Measurements from ENCODE around the gene PODXL. TPM values are rescaled to one million over a fixed set of nuclear protein-coding genes. Genes with fewer than 3 reads are reported as not detected.
A peak's percentile ranks its signal among the peaks of the same experiment; 100 is the strongest.

PODXL gene
- total RNA-seq, 2 experiments from 2014 or later = 0.62 to 1.3 TPM

DNA sequence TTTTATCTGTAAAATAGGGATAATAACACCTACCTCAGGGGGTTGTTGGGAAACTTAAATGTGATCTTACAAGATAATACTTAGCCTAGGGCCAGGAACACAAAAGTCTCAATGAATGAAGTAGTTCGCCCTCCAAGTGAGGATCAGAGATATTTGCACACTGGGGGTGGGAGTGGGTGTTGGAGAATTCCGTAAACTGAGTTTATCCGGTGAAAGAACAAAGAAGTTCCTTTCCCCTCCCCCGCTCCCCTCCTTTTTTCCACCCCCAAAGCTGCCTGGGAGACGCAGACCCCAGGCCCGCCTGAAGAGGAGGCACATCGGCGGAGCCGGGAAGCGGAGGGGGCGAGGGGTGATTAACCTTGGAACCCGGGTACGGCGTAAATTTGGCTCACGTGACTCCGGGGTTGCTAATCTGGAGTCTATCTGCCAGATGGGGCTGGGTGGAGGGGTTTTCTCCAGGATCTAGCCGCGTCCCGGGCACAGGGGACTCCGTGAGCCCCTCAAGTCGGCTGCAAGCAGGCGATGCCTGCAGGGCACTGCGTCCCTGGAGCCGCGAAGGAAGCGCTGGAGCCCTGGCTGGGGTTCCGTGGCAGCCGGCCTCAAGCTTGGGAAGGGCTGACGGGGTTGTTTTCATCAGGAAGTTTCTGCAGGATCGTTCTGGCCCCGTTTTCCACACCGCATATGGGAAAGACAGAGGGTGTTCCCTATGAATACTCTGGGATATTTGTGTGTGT is 1.4 kb upstream of the PODXL start:
- no peak for DNase-seq

DNA sequence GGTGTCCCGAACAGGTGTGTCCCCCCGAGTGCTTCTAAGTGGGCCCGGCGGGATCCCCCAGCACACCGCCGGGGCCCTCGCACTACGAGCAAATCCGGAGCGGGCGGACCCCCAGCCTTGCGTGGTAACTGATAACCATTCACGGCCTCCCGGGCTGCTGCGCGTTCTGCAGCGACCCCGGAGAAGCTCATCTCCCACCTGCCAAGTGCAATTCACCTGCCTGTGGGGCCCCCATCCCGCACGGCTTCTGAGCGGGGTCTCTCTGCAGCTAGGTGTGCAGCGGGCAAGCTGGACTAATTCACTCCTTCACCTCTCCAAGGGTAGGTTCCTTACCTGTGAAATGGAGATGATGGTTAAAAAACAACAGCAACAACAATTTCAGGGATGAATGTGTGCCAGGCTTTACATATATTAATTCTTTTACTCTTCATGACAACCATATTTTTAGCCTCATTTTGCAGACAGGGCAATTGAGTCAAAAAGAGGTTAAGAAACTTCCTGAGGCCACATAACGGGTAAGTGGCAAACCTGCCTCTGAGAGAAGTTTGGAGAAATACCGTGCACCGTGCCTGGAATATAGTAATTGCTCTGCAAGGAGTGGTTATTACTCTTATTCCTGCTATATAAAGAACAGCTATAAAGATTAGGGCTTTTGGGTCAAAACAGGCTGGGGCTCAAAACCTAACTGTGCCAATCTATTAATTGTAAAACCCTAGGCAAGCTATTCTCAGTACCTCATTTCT is 652 bp upstream of the PODXL start:
- POLR2A ChIA-PET = no interaction called here
- Mint-ChIP-seq H3K27me3 (peaks cover 44% of the 10 kb centered on the region), H3K9me3 (no peaks in the 10 kb centered on the region), H3K4me1 (ENCODE audit: low read depth) (peaks cover 10% of the 10 kb centered on the region), H3K36me3 (no peaks in the 10 kb centered on the region), H3K4me3 (peak overlapping the region; percentile 53), H3K27ac (no peak overlapping the region)
- intact Hi-C loops (cut with micrococcal nuclease) = no loop called here
- CTCF ChIA-PET = interaction anchor here (1.4 kb wide), 1 partner anchor 11 kb away, joined by 6 read pairs; no protein-coding TSS in a partner anchor
- DNase-seq = no peak

More for the DNA sequence above, 1.4 kb upstream of the PODXL start:
- H3K9me3 Mint-ChIP-seq = no peaks in the 10 kb centered on the region
- intact Hi-C loops (cut with micrococcal nuclease) = no loop called here
- no peak overlapping the region for H3K4me3 Mint-ChIP-seq
- CTCF ChIA-PET = interaction anchor here (0.9 to 1.4 kb wide), 2 partner anchors 11 to 12 kb away, joined by 4 to 6 read pairs; no protein-coding TSS in a partner anchor
- H3K27ac Mint-ChIP-seq = no peak overlapping the region
- H3K36me3 Mint-ChIP-seq = no peaks in the 10 kb centered on the region
- peaks cover 40% of the 10 kb centered on the region for H3K27me3 Mint-ChIP-seq
- peaks cover 10% of the 10 kb centered on the region for H3K4me1 Mint-ChIP-seq (ENCODE audit: low read depth)
- POLR2A ChIA-PET = no interaction called here

DNA sequence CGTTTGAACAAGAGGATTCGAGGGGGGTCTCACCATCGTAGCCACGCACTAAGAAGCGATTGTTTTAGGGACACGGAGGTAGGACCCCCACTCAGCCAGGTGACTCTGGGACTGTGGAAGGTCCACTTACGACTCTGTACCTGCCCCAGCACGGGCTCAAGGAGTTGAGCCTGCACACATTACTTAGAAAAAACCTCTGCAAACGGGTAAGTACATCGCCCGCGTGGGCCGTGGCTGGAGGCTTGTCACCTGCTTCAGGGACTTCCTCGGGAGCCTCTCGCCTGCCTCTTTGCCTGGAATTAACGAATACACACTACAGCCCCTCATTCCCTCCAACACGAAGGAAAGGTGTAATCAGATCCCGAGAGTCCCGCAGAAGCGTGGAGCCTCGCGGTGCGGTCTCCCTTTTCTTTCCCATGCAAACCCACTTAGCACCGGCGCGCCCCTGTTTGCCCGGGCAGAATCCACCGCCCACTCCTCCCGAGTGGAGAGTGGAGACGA is 826 bp downstream of the PODXL start:
- Mint-ChIP-seq H3K36me3 (no peaks in the 10 kb centered on the region), H3K4me3 (peak overlapping the region; percentile 49), H3K9me3 (no peaks in the 10 kb centered on the region), H3K4me1 (ENCODE audit: low read depth) (peaks cover 10% of the 10 kb centered on the region), H3K27ac (no peak overlapping the region), H3K27me3 (peaks cover 41% of the 10 kb centered on the region)
- intact Hi-C loops (cut with micrococcal nuclease) = no loop called here
- ChIA-PET CTCF (no interaction called here), POLR2A (no interaction called here)
- DNase-seq = peak; percentile 31

DNA sequence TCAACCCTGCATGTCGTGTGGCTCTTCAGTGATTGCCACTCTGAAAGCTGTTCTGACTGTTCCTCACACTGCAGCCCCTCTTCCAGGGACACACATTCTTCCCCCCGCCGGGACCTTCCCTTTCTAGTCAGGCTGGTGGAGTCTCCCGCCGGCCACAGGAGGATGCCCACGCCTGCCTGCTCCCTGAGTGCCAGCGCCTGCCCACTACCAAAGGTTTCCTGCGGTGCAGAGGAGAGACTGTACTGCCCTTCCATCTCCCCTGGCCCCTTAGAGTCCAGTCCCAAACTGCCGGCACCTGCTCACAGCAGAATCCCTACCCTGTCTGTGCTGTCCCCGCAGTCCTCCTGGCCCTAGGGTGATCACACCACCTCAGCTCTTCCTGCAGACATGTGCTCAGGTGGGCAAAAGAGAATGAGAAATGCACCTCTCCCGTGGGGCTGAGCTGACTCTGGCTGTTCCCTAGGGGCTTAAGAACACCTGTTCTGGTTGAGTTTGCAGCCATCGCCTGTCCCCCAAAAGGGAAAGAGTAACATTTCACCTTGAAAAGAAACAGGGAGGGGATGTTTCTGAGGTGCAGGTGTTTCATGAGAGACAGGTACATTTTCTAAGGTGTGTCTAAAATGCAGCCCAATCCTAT is 1.4 kb downstream of the PODXL start:
- intact Hi-C loops (cut with micrococcal nuclease) = no loop called here
- POLR2A ChIA-PET = no interaction called here
- no peaks in the 10 kb centered on the region for H3K36me3 Mint-ChIP-seq
- H3K4me1 Mint-ChIP-seq (ENCODE audit: low read depth) = peaks cover 10% of the 10 kb centered on the region
- no peak overlapping the region for H3K4me3 Mint-ChIP-seq
- no peak for DNase-seq
- no peaks in the 10 kb centered on the region for H3K9me3 Mint-ChIP-seq
- CTCF ChIA-PET = no interaction called here
- peaks cover 40% of the 10 kb centered on the region for H3K27me3 Mint-ChIP-seq
- H3K27ac Mint-ChIP-seq = no peak overlapping the region

DNA sequence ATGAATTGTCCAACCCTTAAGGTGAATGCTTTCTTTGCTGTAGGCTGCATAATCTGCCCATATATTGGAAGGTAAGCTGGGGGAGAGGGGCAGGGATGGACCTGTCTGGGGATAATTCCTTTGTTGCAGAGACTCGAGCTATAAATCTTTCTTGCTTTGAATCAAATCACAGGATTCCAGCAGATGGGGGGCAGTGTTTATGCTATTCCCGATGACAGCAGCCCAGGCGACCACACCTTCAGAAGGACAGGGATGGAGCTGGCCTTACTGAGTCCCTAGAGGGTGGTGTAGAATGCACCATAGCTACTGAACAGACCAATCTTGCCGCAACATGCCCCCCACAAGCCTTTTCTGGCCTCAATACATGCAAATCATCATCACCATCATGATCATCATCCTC is 2.5 kb downstream of the PODXL start:
- CTCF ChIA-PET = no interaction called here
- intact Hi-C loops (cut with micrococcal nuclease) = no loop called here
- Mint-ChIP-seq H3K27ac (no peak overlapping the region), H3K4me1 (ENCODE audit: low read depth) (peaks cover 10% of the 10 kb centered on the region), H3K9me3 (no peaks in the 10 kb centered on the region), H3K27me3 (peaks cover 38% of the 10 kb centered on the region), H3K4me3 (no peak overlapping the region), H3K36me3 (no peaks in the 10 kb centered on the region)
- POLR2A ChIA-PET = interaction anchor here (0.5 to 0.6 kb wide), 2 partner anchors 52 to 1494 kb away, joined by 3 read pairs; no protein-coding TSS in a partner anchor
- DNase-seq = no peak

DNA sequence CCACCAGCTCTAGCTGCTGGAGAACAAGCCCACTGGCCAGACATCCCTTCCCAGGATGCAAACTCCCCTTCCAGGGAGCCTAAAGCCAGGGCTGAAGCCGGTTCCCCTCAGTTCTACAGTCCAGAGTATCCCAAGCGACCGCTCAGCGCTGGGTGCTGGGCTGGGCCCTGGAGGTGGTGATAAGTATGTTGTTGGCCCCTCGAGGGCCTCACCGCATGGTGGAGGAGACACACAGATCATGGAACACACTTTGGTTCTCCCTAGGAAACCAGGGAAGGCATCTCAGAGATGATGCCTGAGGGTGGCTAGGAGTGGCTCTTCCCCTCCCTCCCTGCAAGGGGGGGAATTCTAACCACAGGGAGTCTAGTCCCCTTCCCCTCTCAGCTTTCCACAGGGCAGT is 4.4 kb downstream of the PODXL start:
- H3K36me3 Mint-ChIP-seq = no peaks in the 10 kb centered on the region

DNA sequence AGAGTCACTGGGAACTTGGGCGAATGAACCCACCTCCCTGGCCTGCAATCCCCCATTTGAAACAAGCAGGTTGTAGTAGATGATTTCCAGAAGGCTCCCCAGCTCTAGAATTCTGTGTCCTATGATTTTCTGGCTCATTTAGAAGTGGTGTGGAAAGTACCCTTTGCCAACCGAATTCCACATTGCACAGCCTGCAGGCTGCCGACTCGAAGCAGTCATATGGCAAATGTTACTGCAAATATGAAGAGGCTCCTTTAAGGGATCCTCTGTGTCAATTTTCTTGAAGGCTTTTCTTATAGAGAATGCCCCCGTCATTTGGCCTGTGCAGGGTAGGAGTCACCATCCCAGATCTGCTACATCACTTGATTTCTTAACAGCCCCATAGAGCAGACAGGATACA is 5.6 kb downstream of the PODXL start:
- peaks cover 27% of the 10 kb centered on the region for H3K27me3 Mint-ChIP-seq
- CTCF ChIA-PET = no interaction called here
- H3K27ac Mint-ChIP-seq = no peak overlapping the region
- H3K36me3 Mint-ChIP-seq = no peaks in the 10 kb centered on the region
- H3K9me3 Mint-ChIP-seq = no peaks in the 10 kb centered on the region
- POLR2A ChIA-PET = no interaction called here
- H3K4me3 Mint-ChIP-seq = no peak overlapping the region
- H3K4me1 Mint-ChIP-seq (ENCODE audit: low read depth) = peaks cover 3% of the 10 kb centered on the region
- intact Hi-C loops (cut with micrococcal nuclease) = no loop called here
- DNase-seq = no peak

More for the DNA sequence above, 4.4 kb downstream of the PODXL start:
- CTCF ChIA-PET = no interaction called here
- Mint-ChIP-seq H3K4me3 (no peak overlapping the region), H3K4me1 (ENCODE audit: low read depth) (peaks cover 6% of the 10 kb centered on the region), H3K27ac (no peak overlapping the region), H3K9me3 (no peaks in the 10 kb centered on the region), H3K27me3 (peaks cover 29% of the 10 kb centered on the region)
- POLR2A ChIA-PET = no interaction called here
- intact Hi-C loops (cut with micrococcal nuclease) = no loop called here
- DNase-seq = no peak

DNA sequence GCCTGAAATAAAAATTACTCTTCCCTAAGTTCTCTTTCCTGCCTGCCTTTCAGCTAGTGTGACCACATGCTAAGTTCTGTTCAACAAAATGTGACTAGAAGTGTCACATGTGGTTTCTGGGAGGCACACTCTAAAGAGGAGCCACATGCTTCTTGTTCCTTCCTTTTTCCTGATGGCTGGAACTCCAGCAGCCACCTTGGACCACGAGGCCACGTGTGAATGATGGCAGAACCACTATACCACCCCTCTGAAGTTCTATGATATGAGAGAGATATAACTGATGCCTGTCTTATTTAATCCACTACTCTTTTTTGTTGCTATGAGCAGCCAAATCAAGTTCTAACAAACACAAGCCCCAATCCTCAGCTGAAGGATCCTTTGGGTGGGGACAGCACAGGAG is 8.1 kb downstream of the PODXL start:
- Mint-ChIP-seq H3K27me3 (peaks cover 5% of the 10 kb centered on the region), H3K36me3 (no peaks in the 10 kb centered on the region), H3K4me3 (no peak overlapping the region), H3K27ac (no peak overlapping the region), H3K9me3 (no peaks in the 10 kb centered on the region), H3K4me1 (ENCODE audit: low read depth) (no peaks in the 10 kb centered on the region)
- ChIA-PET POLR2A (no interaction called here), CTCF (interaction anchor here (1.6 to 3.3 kb wide), 2 partner anchors 10 to 106 kb away, joined by 4 to 12 read pairs; no protein-coding TSS in a partner anchor)
- intact Hi-C loops (cut with micrococcal nuclease) = loop anchor here (5.0 kb wide), 1 partner anchor 41 kb away; no protein-coding TSS in a partner anchor
- DNase-seq = no peak

DNA sequence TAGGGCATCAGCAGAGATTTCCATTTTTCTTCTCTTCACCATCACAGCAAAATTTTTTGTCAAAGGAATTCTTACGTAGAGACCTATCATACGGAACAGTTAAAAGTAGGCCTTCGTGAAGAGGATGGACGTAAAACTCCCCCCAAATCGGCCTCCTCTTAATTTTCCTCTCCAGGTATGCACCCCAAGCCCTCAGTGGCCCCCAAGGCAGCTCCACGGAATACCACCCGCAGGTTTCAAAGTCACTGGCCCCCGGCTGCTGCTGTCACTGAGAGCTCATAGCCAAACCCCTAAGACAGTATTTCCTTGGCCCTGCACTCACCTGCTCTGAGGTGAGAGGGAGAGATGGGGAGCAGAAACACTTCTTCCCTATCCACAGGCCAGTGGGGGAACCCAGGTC is 8.8 kb downstream of the PODXL start:
- H3K4me3 Mint-ChIP-seq = no peak overlapping the region
- H3K27me3 Mint-ChIP-seq = peaks cover 3% of the 10 kb centered on the region
- no peaks in the 10 kb centered on the region for H3K4me1 Mint-ChIP-seq (ENCODE audit: low read depth)
- no peak for DNase-seq
- ChIA-PET CTCF (interaction anchor here (1.4 to 5.6 kb wide), 5 partner anchors 9 to 107 kb away, joined by 4 to 24 read pairs (median 7); no protein-coding TSS in a partner anchor), POLR2A (no interaction called here)
- H3K36me3 Mint-ChIP-seq = no peaks in the 10 kb centered on the region
- no peaks in the 10 kb centered on the region for H3K9me3 Mint-ChIP-seq
- intact Hi-C loops (cut with micrococcal nuclease) = loop anchor here (5.0 kb wide), 1 partner anchor 40 kb away; no protein-coding TSS in a partner anchor
- no peak overlapping the region for H3K27ac Mint-ChIP-seq

DNA sequence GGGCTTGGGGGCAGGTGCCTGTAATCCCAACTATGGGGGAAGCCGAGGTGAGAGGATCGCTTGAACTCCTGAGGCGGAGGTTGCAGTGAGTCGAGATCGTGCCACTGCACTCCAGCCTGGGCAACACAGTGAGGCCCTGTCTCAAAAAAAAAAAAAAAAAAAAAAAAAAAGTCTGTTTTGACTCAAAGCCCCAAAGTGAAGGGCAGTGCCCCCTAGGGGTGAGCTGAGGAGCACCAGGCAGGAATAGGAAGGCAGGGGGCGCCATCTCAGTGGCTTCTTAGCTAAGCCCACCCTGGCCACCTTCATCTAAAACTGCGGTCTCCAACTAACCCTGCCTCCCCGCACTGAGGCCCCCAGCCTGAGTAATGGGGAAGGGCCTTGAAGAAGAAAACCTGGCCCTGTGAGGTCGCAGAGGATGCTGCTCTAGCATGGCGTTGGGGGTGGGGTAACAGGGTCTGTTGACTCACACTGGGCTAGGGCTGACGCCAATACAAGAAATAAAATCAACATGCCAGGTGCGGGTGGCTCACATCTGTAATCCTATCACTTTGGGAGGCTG is 9.8 kb downstream of the PODXL start:
- ChIA-PET POLR2A (no interaction called here), CTCF (interaction anchor here (0.6 to 5.6 kb wide), 14 partner anchors 8 to 417 kb away, joined by 3 to 24 read pairs (median 6); partner anchors contain the start of gene PODXL)
- no peak overlapping the region for H3K4me3 Mint-ChIP-seq
- no peaks in the 10 kb centered on the region for H3K9me3 Mint-ChIP-seq
- intact Hi-C loops (cut with micrococcal nuclease) = loop anchor here (5.0 kb wide), 1 partner anchor 39 kb away; no protein-coding TSS in a partner anchor
- peaks cover 1% of the 10 kb centered on the region for H3K27me3 Mint-ChIP-seq
- no peak overlapping the region for H3K27ac Mint-ChIP-seq
- DNase-seq = peak; percentile 73
- H3K36me3 Mint-ChIP-seq = no peaks in the 10 kb centered on the region
- H3K4me1 Mint-ChIP-seq (ENCODE audit: low read depth) = no peaks in the 10 kb centered on the region

DNA sequence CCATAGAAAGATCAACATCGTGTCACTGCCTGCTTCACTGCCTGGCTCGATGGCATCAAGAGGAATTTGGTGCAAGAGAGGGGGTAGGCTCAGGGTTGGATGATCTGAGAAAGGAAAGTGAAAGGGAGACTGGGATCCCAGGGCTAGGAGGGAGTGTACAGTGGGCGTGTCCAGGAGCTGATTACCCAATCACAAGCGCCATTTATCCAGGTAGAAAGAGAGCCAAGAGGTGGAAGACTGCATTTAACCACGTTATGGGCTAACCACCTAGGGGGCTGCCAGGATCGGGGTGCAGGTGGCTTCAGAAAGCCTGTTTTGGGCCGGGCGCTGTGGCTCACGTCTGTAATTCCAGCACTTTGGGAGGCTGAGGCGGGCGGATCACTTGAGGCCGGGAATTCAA is 10.3 kb downstream of the PODXL start:
- ChIA-PET POLR2A (no interaction called here), CTCF (interaction anchor here (0.9 to 5.6 kb wide), 11 partner anchors 8 to 117 kb away, joined by 3 to 24 read pairs (median 6); partner anchors contain the start of gene PODXL)
- no peak overlapping the region for H3K4me3 Mint-ChIP-seq
- no peaks in the 10 kb centered on the region for H3K36me3 Mint-ChIP-seq
- no peak overlapping the region for H3K27ac Mint-ChIP-seq
- DNase-seq = no peak
- no peaks in the 10 kb centered on the region for H3K4me1 Mint-ChIP-seq (ENCODE audit: low read depth)
- peaks cover 1% of the 10 kb centered on the region for H3K27me3 Mint-ChIP-seq
- intact Hi-C loops (cut with micrococcal nuclease) = loop anchor here (5.0 kb wide), 1 partner anchor 39 kb away; no protein-coding TSS in a partner anchor
- no peaks in the 10 kb centered on the region for H3K9me3 Mint-ChIP-seq

Measured in activated CD4-positive, alpha-beta memory T cell treated with anti-CD3 and anti-CD28 coated beads for 36 hours (primary cell).